Motor neuron (in vitro differentiated cells): ENCODE data around the gene AIMP1. TPM values are rescaled to one million over a fixed set of nuclear protein-coding genes. Genes with fewer than 3 reads are reported as not detected.
A peak's percentile ranks its signal among the peaks of the same experiment; 100 is the strongest.

Source experiments
- ATAC-seq, 8 experiments: fragments of 200-7000 bp; cut with Tn5 transposase; replicated peaks in 6 of 8; 2 replicates each; pipeline ENCODE4 v1.8.0; 2021; ENCODE audit warnings: mild to moderate bottlenecking in 8 of 8, moderate library complexity in 8 of 8
- H3K27ac ChIP-seq, 2 donors: fragments of 250-450 bp; sonication (Bioruptor Pico); 2 replicates each; pipeline ENCODE4 v1.9.0; 2021; ENCODE audit warnings: antibody characterized with exemption in 2 of 2, mild to moderate bottlenecking in 2 of 2, moderate library complexity in 1 of 2
- H3K4me1 ChIP-seq, 2 donors: fragments of 250-450 bp; sonication (Bioruptor Pico); replicated peaks in 1 of 2; 2 replicates each; pipeline ENCODE4 v1.6.1; 2021; ENCODE audit warnings: antibody characterized with exemption in 2 of 2, mild to moderate bottlenecking in 2 of 2, moderate library complexity in 1 of 2
- H3K4me3 ChIP-seq, 5 donors: fragments of 250-450 bp; sonication (Bioruptor Pico); 2 replicates each; pipeline ENCODE4 v1.9.0; 2021; ENCODE audit warnings: antibody characterized with exemption in 5 of 5, mild to moderate bottlenecking in 5 of 5, moderate library complexity in 4 of 5
- WGBS, 10 experiments: fragments of 450-650 bp; shearing (Covaris generic); methylation state at CpG; one replicate each; pipeline ENCODE4 v1.0.0; 2022; 5-methylcytosine and 5-hydroxymethylcytosine counted together
- in situ Hi-C, 9 experiments: fragments of 400-800 bp; cut with MboI; loops; one replicate each; pipeline ENCODE4 v1.15.0; 2021; ENCODE audit warnings: low sequenced_read_pairs in 9 of 9, low pct_unique_long_range_greater_than_20kb in 2 of 9; ENCODE audit not compliant: unreplicated experiment in 9 of 9
- total RNA-seq, 8 experiments: library from RNA; unstranded; fragments of 300-600 nt; gene quantifications; 2 replicates each; pipeline versions ENCODE4 v1.2.3 to v1.2.4, GENCODE V29; 2022

The AIMP1 gene
- total RNA-seq, 8 experiments from 2014 or later, result 20.5 to 42.9 (median 34.9) TPM

DNA sequence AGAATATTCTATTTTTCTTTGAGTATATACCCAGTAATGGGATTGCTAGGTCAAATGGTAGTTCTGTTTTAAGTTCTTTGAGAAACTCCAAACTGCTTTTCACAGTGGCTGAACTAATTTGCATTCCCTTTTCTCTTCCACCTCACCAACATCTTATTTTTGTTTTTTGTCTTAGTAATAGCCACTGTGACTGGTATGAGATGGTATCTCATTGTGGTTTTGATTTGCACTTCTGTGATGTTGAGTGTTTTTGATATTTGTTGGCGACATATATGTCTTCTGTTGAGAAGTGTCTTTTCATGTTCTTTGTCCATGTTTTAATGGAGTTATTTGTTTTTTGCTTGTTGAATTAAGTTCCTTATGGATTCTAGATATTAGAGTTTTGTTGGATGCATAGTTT, 24.4 kb downstream of the AIMP1 start:
- H3K27ac ChIP-seq, result no peak overlapping the region
- no peak for ATAC-seq
- in situ Hi-C loops, result no loop called here
- 90 to 100% (median 100%) methylated on average over 1 of the region's 1 CpG; no CpG with 5 or more reads in 1 of the 10 experiments for WGBS, 10 experiments
- H3K4me3 ChIP-seq, result no peak overlapping the region
- no peaks in the 10 kb centered on the region for H3K4me1 ChIP-seq

DNA sequence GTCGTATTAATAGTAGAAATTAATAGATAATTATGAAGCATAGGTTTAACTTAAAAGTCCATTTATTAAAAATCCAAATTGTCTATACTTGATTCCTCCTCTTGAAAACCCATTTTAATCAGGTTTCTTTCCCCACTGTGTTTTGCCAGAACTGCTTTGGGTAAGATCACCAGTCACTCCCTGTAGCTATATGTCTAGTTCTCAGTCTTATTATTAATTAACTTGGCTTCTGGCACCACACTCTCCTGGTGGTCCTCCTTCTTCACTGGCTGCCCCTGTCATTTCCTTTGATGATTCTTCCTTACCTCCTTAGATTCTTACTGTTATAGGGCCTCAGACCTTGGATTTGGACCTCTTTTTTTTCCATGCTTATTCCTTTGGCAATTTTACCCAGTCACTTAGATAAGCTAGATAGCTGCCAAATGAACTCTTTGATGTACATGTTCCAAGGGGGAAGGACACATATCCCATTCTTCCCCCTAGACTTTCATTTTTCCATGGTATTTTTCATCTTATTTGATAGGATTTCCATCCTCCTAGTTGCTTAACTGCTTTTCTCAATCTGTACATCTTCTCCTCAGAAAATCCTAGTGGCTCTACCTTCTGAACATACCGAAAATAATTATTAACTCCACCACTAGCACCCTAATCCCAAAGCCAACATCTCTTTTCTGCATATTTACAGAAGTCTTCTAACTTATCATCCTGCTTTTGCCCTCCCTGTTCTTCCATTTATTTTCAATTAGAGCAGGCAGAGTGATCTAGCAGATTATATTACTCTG, 27.7 kb downstream of the AIMP1 start:
- in situ Hi-C loops, result no loop called here
- no peak overlapping the region for H3K4me3 ChIP-seq
- no peak overlapping the region for H3K27ac ChIP-seq
- 83 to 100% (median 100%) methylated on average over 1 to 2 of the region's 2 CpGs for WGBS, 10 experiments
- no peak for ATAC-seq
- H3K4me1 ChIP-seq, result no peaks in the 10 kb centered on the region

GRCh38 chr4:106344647-106344970, 28.3 kb downstream of the AIMP1 start:
- Histone ChIP-seq H3K4me1 (no peaks in the 10 kb centered on the region), H3K4me3 (no peak overlapping the region), H3K27ac (no peak overlapping the region)
- in situ Hi-C loops, result no loop called here
- WGBS, 10 experiments, result 70 to 100% (median 88%) methylated on average over 1 of the region's 1 CpG; no CpG with 5 or more reads in 3 of the 10 experiments
- ATAC-seq, result peak in 2 of 8 experiments; percentile 42 to 47

GRCh38 chr4:106347167-106347566, 30.8 kb downstream of the AIMP1 start:
- 92 to 100% (median 100%) methylated on average over 1 of the region's 1 CpG; no CpG with 5 or more reads in 1 of the 10 experiments for WGBS, 10 experiments
- no peaks in the 10 kb centered on the region for H3K4me1 ChIP-seq
- no peak overlapping the region for H3K27ac ChIP-seq
- no peak overlapping the region for H3K4me3 ChIP-seq
- in situ Hi-C loops, result no loop called here
- no peak for ATAC-seq

DNA sequence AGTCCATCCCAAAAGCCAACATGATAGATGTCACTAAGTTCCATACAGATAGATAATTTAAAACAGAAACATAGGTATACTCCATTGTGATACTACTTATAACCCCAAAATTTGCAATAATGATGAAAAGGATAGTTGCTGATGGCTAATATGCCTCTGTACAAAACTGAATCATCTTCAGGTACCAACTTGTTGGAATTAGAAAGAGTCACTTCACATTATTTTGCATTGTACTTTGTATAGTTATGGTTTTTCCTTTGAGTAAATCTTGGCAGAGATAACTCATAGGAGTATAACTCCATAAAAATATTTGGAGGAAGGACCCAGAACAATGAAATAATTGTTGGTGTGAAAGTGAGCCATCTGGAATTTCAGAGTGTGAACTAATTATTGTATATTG, 34.7 kb downstream of the AIMP1 start:
- no peak for ATAC-seq
- no peak overlapping the region for H3K27ac ChIP-seq
- in situ Hi-C loops, result loop anchor here in 4 of 9 experiments (25.0 kb wide), 2 partner anchors 461 to 836 kb away; no protein-coding TSS in a partner anchor

GRCh38 chr4:106353786-106354185, 37.4 kb downstream of the AIMP1 start:
- H3K4me1 ChIP-seq, result no peaks in the 10 kb centered on the region
- no peak for ATAC-seq
- no peak overlapping the region for H3K27ac ChIP-seq
- in situ Hi-C loops, result loop anchor here in 4 of 9 experiments (25.0 kb wide), 2 partner anchors 459 to 834 kb away; no protein-coding TSS in a partner anchor
- no peak overlapping the region for H3K4me3 ChIP-seq
- WGBS, 10 experiments, result 80 to 100% (median 100%) methylated on average over 1 of the region's 1 CpG

More for the DNA sequence above, 34.7 kb downstream of the AIMP1 start:
- Histone ChIP-seq H3K4me3 (no peak overlapping the region), H3K4me1 (no peaks in the 10 kb centered on the region)

DNA sequence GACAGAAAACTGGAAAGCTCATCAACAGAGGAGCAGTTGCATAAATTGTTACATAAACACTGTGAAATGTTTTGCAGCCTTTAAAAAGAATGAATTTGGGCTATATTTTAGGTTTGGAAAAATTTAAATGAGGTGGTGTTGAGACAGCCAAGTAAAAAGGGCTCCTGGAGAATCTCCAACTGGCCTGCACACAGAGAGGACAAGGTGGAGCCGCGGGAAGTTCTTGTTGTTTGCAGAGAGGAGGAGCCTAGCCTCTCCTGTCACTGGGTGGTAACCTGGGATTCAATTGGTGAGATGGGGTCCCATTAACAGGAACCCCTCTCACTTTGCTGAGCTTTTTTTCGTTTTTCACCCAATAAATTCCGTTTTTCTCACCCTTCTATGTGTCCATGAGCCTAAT, 38.8 kb downstream of the AIMP1 start:
- Histone ChIP-seq H3K27ac (no peak overlapping the region), H3K4me3 (no peak overlapping the region), H3K4me1 (no peaks in the 10 kb centered on the region)
- WGBS, 10 experiments, result 29 to 87% (median 79%) methylated on average over 1 to 4 of the region's 4 CpGs; no CpG with 5 or more reads in 3 of the 10 experiments
- no peak for ATAC-seq
- in situ Hi-C loops, result loop anchor here in 4 of 9 experiments (25.0 kb wide), 2 partner anchors 457 to 832 kb away; no protein-coding TSS in a partner anchor

DNA sequence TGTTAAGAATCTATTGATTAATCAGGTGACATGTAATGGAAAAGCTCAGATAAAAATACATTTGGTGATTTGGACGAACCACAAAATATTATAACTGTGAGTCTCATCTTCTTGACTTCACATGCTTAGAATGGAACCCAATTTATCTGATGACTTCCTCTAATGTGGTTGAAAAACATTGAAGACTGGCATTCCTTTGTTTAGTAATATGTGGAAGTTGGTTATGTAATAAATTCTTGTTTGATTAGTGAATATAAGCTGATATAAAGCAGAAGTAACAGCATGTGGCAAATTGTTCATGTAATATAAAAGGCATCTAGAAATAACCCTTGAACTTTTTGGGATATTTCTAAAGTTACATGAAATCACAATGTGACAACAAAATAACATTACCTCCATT, 42.5 kb downstream of the AIMP1 start:
- ATAC-seq, result no peak
- in situ Hi-C loops, result loop anchor here in 4 of 9 experiments (25.0 kb wide), 2 partner anchors 453 to 828 kb away; no protein-coding TSS in a partner anchor
- H3K27ac ChIP-seq, result no peak overlapping the region

GRCh38 chr4:106362086-106362825, 45.9 kb downstream of the AIMP1 start:
- in situ Hi-C loops, result loop anchor here in 4 of 9 experiments (25.0 kb wide), 2 partner anchors 450 to 825 kb away; no protein-coding TSS in a partner anchor
- 51 to 100% (median 77%) methylated on average over 1 to 3 of the region's 3 CpGs for WGBS, 10 experiments
- no peaks in the 10 kb centered on the region for H3K4me1 ChIP-seq
- no peak for ATAC-seq
- H3K27ac ChIP-seq, result no peak overlapping the region
- H3K4me3 ChIP-seq, result no peak overlapping the region

More for the DNA sequence above, 42.5 kb downstream of the AIMP1 start:
- Histone ChIP-seq H3K4me3 (no peak overlapping the region), H3K4me1 (no peaks in the 10 kb centered on the region)
- WGBS, 10 experiments, result 8 to 100% (median 51%) methylated on average over 1 of the region's 1 CpG

DNA sequence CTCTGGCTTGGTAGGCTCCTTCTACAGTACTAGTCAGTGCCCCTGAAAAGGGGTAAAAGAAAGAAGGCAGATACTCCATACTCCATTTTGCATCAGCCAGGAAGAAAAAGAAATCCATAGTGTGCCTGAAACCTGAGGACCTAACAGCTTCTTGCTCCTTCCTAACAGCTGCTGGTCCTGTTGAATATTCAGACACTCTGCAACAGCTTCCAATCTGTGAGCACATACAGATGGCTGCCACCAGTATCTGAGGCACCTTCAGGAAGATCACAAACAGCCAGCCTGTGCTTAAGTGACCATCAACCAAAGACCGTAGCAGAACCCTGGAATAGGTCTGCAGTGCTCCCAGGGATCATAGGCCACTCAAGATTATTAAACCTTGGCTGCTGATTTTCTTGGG, 47.9 kb downstream of the AIMP1 start:
- in situ Hi-C loops, result loop anchor here in 4 of 9 experiments (25.0 kb wide), 2 partner anchors 448 to 823 kb away; no protein-coding TSS in a partner anchor
- H3K4me3 ChIP-seq, result no peak overlapping the region
- peak in 3 of 8 experiments; percentile 58 to 94 (median 73) for ATAC-seq
- WGBS, 10 experiments, result 100% methylated on average over 1 of the region's 1 CpG; no CpG with 5 or more reads in 8 of the 10 experiments
- H3K4me1 ChIP-seq, result no peaks in the 10 kb centered on the region
- H3K27ac ChIP-seq, result no peak overlapping the region

DNA sequence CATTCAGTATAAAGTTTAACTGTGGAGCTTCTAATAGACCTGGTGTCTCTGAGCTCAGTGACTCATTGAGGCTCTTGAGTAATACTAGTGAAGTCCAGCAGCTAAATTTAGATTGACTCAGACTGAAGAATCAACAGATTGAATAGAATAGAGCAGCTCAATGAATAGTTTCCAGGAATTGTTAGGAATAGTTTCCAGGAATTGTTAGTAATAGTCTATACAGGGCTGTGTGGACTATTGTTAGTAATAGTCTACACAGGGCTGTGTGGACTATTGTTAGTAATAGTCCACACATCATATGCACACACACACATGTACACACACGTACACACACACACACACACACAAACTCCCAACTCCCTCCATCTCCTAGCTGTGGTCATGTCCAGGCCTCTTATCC, 49.3 kb downstream of the AIMP1 start:
- WGBS, 10 experiments, result 0 to 80% (median 70%) methylated on average over 1 of the region's 1 CpG; no CpG with 5 or more reads in 6 of the 10 experiments
- no peaks in the 10 kb centered on the region for H3K4me1 ChIP-seq
- peak; percentile 56 to 98 (median 83) for ATAC-seq
- in situ Hi-C loops, result loop anchor here in 4 of 9 experiments (25.0 kb wide), 2 partner anchors 447 to 822 kb away; no protein-coding TSS in a partner anchor
- no peak overlapping the region for H3K27ac ChIP-seq
- no peak overlapping the region for H3K4me3 ChIP-seq

DNA sequence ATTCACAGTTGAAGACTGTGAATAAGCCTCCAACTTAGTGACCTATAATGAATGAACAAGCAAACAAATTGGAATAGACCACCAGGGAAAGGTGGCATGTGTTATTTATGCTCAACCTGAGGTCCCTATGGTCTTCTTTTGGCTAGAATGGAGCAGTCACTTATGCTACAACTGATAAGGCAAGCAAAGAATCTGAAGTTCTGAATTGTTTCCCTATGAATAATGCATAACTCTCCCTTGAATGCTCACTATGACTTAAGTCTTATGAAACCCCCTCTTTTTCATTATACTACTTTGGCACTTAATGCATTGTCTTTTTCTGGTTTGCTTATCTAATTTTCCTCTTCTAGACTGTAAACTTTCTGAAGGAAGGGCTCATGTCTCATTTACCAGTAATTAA, 49.7 kb downstream of the AIMP1 start:
- Histone ChIP-seq H3K27ac (no peak overlapping the region), H3K4me3 (no peak overlapping the region), H3K4me1 (no peaks in the 10 kb centered on the region)
- in situ Hi-C loops, result loop anchor here in 4 of 9 experiments (25.0 kb wide), 2 partner anchors 446 to 821 kb away; no protein-coding TSS in a partner anchor
- peak in 2 of 8 experiments; percentile 4 to 9 for ATAC-seq

DNA sequence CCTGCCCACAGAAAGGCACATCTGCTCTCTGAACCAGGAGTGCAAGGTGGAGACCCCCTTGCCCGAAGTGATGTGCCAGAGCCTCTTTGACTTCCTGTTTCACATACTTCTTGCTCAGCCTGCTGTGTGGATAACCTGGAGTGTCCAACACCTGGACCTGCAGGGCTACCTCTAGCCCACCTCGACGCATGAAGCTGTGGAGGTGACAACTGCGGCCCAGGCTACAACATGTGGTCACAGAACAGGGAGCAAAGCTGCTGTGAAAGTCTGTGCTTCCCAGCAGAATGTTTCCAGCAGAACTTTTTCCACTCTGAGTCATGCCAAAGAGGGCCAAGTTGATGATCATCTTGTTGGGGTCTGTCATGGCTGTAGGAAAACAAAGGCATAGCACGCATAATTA, 50.7 kb downstream of the AIMP1 start:
- Histone ChIP-seq H3K4me1 (no peaks in the 10 kb centered on the region), H3K4me3 (no peak overlapping the region), H3K27ac (no peak overlapping the region)
- ATAC-seq, result no peak
- in situ Hi-C loops, result loop anchor here in 4 of 9 experiments (25.0 kb wide), 2 partner anchors 445 to 820 kb away; no protein-coding TSS in a partner anchor
- WGBS, 10 experiments, result 56 to 100% (median 88%) methylated on average over 1 to 4 of the region's 5 CpGs; no CpG with 5 or more reads in 1 of the 10 experiments
